ENCODE results near the gene CTDSP2. TPM values are rescaled to one million over a fixed set of nuclear protein-coding genes. Genes with fewer than 3 reads are reported as not detected.

CTDSP2 gene
- total RNA-seq, 2 donors from 2014 or later, result 170 to 222 TPM

DNA sequence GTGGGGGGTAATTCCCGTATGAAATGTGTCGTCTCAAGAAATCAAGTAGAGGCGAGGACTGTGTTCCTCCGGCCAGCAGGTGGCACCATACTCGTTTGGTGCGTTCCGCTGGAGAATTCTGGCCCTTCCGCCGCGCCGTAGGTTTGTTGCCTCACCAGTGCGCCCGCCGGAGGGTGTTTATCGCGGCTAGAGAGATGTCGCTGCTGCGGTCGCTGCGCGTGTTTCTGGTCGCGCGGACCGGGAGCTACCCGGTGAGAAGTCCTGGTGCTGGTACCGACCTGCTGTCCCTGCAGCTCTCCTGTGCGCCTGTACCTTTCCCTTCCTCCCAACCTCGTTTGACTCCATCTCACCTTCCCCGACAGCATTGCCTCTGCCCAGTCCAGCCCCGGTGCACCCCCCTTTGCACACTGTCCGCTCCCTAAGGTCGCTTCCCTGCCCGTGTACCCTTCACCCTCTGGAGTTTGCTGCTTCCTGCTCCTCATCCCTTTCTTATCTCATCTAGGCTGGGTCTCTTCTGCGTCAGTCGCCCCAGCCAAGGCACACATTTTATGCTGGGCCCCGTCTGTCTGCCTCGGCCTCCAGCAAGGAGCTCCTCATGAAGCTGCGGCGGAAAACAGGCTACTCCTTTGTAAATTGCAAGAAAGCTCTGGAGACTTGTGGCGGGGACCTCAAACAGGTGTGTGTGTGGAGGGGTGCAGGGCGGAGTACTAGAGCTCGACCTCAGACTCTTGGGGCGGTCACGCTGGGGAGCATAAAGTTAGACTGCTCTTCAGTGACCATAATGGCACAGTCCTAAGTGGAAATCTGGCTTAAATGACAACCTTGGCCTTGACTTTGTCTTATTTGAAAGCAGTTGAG is 63.7 kb downstream of the CTDSP2 start, which contains the start of gene TSFM:
Gene TSFM, plus strand, starts transcription at position 180 of the 858 bp plus-strand sequence. Its CDS starts 15 bp downstream, at position 195.
- Histone ChIP-seq H3K27me3 (replicated peaks; ENCODE audit: insufficient read depth) (no peaks in the 10 kb centered on the region), H3K4me3 (peak within 1 kb of the TSS; percentile 98), H3K27ac (peak within 1 kb of the TSS; percentile 35 to 53), H3K4me1 (ENCODE audit: control insufficient read depth in 1 of 2, low read depth in 2 of 2) (peaks cover 12 to 17% of the 10 kb centered on the region in 2 donors), H3K36me3 (peaks cover 16% of the 10 kb centered on the region), H3K9me3 (no peaks in the 10 kb centered on the region)
- DNase-seq (ENCODE audit: low spot score) (peak; percentile 88), ATAC-seq (ENCODE audit: insufficient number of reproducible peaks, low FRiP score, low read depth) (peak; percentile 70)
- TF ChIP-seq CTCF (IDR thresholded peaks at IDR 0.05), result peak; percentile 89

GRCh38 chr12:57782243-57782607 is 64.3 kb downstream of the CTDSP2 start:
- peaks cover 10% of the 10 kb centered on the region for H3K36me3 ChIP-seq
- ATAC-seq (ENCODE audit: insufficient number of reproducible peaks, low FRiP score, low read depth), result no peak
- DNase-seq (ENCODE audit: low spot score), result no peak
- H3K4me1 ChIP-seq (ENCODE audit: control insufficient read depth in 1 of 2, low read depth in 2 of 2), result peaks cover 12 to 17% of the 10 kb centered on the region in 2 donors
- no peaks in the 10 kb centered on the region for H3K27me3 ChIP-seq (replicated peaks; ENCODE audit: insufficient read depth)
- peak overlapping the region; percentile 98 for H3K4me3 ChIP-seq
- TF ChIP-seq CTCF (IDR thresholded peaks at IDR 0.05), result no peak
- H3K9me3 ChIP-seq, result no peaks in the 10 kb centered on the region
- H3K27ac ChIP-seq, result no peak overlapping the region

DNA sequence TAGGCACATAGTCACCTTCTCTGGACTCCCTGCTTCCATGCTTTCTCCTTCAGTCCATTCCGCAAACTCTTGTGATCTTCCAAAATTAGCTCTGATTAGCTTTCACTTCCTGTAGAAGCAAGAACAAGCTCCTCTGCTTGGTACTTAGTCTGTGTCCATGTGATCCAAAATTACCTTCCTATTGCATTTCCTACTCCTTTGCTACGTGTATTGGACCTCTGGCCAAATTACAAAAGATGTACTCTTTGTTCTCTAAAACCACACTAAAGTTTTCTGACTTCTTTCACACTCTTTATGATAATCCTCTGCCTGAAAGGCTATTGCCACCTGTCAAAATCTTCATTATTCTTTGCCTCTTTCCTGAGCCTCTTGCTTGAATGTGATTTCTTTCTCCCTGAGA is 64.7 kb downstream of the CTDSP2 start:
- peak overlapping the region in 1 of 2 donors; percentile 1 for H3K27ac ChIP-seq
- ATAC-seq (ENCODE audit: insufficient number of reproducible peaks, low FRiP score, low read depth), result no peak
- peaks cover 12 to 17% of the 10 kb centered on the region in 2 donors for H3K4me1 ChIP-seq (ENCODE audit: control insufficient read depth in 1 of 2, low read depth in 2 of 2)
- TF ChIP-seq CTCF (IDR thresholded peaks at IDR 0.05), result no peak
- H3K27me3 ChIP-seq (replicated peaks; ENCODE audit: insufficient read depth), result no peaks in the 10 kb centered on the region
- no peaks in the 10 kb centered on the region for H3K9me3 ChIP-seq
- no peak for DNase-seq (ENCODE audit: low spot score)
- no peak overlapping the region for H3K4me3 ChIP-seq
- H3K36me3 ChIP-seq, result peaks cover 9% of the 10 kb centered on the region

GRCh38 chr12:57781244-57781643 is 65.3 kb downstream of the CTDSP2 start:
- H3K27me3 ChIP-seq (replicated peaks; ENCODE audit: insufficient read depth), result no peaks in the 10 kb centered on the region
- DNase-seq (ENCODE audit: low spot score) (no peak), ATAC-seq (ENCODE audit: insufficient number of reproducible peaks, low FRiP score, low read depth) (no peak)
- H3K4me1 ChIP-seq (ENCODE audit: control insufficient read depth in 1 of 2, low read depth in 2 of 2), result peaks cover 12 to 17% of the 10 kb centered on the region in 2 donors
- H3K27ac ChIP-seq, result peak overlapping the region in 1 of 2 donors; percentile 1
- H3K36me3 ChIP-seq, result peaks cover 7% of the 10 kb centered on the region
- H3K9me3 ChIP-seq, result no peaks in the 10 kb centered on the region
- TF ChIP-seq CTCF (IDR thresholded peaks at IDR 0.05), result no peak
- no peak overlapping the region for H3K4me3 ChIP-seq

DNA sequence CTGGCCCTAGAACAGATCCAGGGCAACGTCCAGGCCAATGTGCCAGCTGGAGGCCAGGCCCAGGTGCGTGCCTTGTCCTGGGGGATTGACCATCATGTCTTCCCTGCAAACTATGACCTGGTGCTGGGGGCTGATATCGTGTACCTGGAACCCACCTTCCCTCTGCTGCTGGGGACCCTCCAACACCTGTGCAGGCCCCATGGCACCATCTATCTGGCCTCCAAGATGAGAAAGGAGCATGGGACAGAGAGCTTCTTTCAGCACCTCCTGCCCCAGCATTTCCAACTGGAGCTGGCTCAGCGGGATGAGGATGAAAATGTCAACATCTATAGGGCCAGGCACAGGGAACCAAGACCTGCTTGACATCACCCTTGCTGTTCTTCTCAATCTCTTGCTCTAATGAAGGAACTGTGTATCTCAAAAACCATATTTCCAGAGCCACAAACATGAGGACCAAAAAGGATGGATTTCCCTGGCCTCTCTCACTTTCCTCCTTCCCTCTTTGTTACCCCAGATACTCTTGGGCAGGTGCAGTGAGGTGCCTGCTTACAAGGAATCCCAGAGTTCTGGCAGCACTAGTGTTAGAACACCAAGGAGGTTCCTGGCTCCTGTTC is 66.1 kb downstream of the CTDSP2 start:
- H3K4me1 ChIP-seq (ENCODE audit: control insufficient read depth in 1 of 2, low read depth in 2 of 2), result peaks cover 12 to 17% of the 10 kb centered on the region in 2 donors
- H3K36me3 ChIP-seq, result peaks cover 8% of the 10 kb centered on the region
- no peak for DNase-seq (ENCODE audit: low spot score)
- H3K9me3 ChIP-seq, result no peaks in the 10 kb centered on the region
- H3K27ac ChIP-seq, result no peak overlapping the region
- no peak overlapping the region for H3K4me3 ChIP-seq
- no peaks in the 10 kb centered on the region for H3K27me3 ChIP-seq (replicated peaks; ENCODE audit: insufficient read depth)
- ATAC-seq (ENCODE audit: insufficient number of reproducible peaks, low FRiP score, low read depth), result no peak
- no peak for TF ChIP-seq CTCF (IDR thresholded peaks at IDR 0.05)
